22Rv1 (cell line): ENCODE results near the gene H3-3A.

Experiments
- H3K27ac ChIP-seq: fragments of 450-650 bp; 2 replicates; pipeline ENCODE4 v1.5.1; 2017
- CTCF ChIP-seq: fragments of 450-650 bp; IDR thresholded peaks from 2 replicates; pipeline ENCODE4 v1.5.1; 2017; ENCODE audit warnings: mild to moderate bottlenecking
- ZFX ChIP-seq: fragments of 450-650 bp; IDR thresholded peaks from 2 replicates; pipeline ENCODE4 v1.6.1; 2017; ENCODE audit warnings: antibody characterized with exemption, borderline replicate concordance

The H3-3A gene

GRCh38 chr1:226027538-226028217, 34.8 kb upstream of the H3-3A start:
- H3K27ac ChIP-seq: no peak overlapping the region
- TF ChIP-seq ZFX (no peak), CTCF (no peak)

- H3K27ac ChIP-seq: no peak overlapping the region
- TF ChIP-seq CTCF: no peak
- TF ChIP-seq ZFX: no peak
Observed at GRCh38 chr1:226029093-226029496, 33.4 kb upstream of the H3-3A start.

- no peak overlapping the region for H3K27ac ChIP-seq
- TF ChIP-seq ZFX: no peak
- TF ChIP-seq CTCF: no peak
Observed at GRCh38 chr1:226029568-226030225, 32.8 kb upstream of the H3-3A start.

- TF ChIP-seq ZFX (no peak), CTCF (no peak)
- H3K27ac ChIP-seq: no peak overlapping the region
Observed at GRCh38 chr1:226033582-226033981, 28.9 kb upstream of the H3-3A start.

- TF ChIP-seq CTCF (no peak), ZFX (no peak)
Observed at GRCh38 chr1:226033991-226034390, 28.5 kb upstream of the H3-3A start.

GRCh38 chr1:226034482-226034881, 28.0 kb upstream of the H3-3A start:
- H3K27ac ChIP-seq: no peak overlapping the region
- TF ChIP-seq ZFX: no peak
- no peak for TF ChIP-seq CTCF

More at GRCh38 chr1:226033991-226034390, 28.5 kb upstream of the H3-3A start:
- H3K27ac ChIP-seq: no peak overlapping the region

GRCh38 chr1:226035915-226036314, 26.6 kb upstream of the H3-3A start:
- TF ChIP-seq CTCF: no peak
- no peak for TF ChIP-seq ZFX
- no peak overlapping the region for H3K27ac ChIP-seq
